Activated CD4-positive, alpha-beta T cell treated with anti-CD3 and anti-CD28 coated beads, Interleukin-2, amount 50 U/mL, for 4 hours (primary cell): ENCODE measurements around the gene TRPV2.

Experiments
- DNase-seq, 2 experiments: peaks; one replicate each; pipeline ENCODE4 v3.0.0-alpha.2; 2020

Gene TRPV2

GRCh38 chr17:16459855-16460550, 44.6 kb downstream of the TRPV2 start:
- DNase-seq: no peak

- no peak for DNase-seq
Observed at GRCh38 chr17:16460796-16461605, 45.6 kb downstream of the TRPV2 start.

- DNase-seq: no peak
Observed at GRCh38 chr17:16461606-16461866, 46.2 kb downstream of the TRPV2 start.

- no peak for DNase-seq
Observed at GRCh38 chr17:16462070-16462864, 46.9 kb downstream of the TRPV2 start.

- DNase-seq: no peak
Observed at GRCh38 chr17:16463358-16464302, 48.3 kb downstream of the TRPV2 start.

GRCh38 chr17:16464303-16465051, 49.1 kb downstream of the TRPV2 start:
- DNase-seq: no peak

- no peak for DNase-seq
Observed at GRCh38 chr17:16465052-16465312, 49.6 kb downstream of the TRPV2 start.

GRCh38 chr17:16465861-16466338, 50.5 kb downstream of the TRPV2 start:
- DNase-seq: no peak

- DNase-seq: no peak
Observed at GRCh38 chr17:16466407-16466806, 51.0 kb downstream of the TRPV2 start.

- DNase-seq: no peak
Observed at GRCh38 chr17:16467044-16467443, 51.7 kb downstream of the TRPV2 start.

- no peak for DNase-seq
Observed at GRCh38 chr17:16467886-16468285, 52.5 kb downstream of the TRPV2 start.

GRCh38 chr17:16468428-16468992, 53.1 kb downstream of the TRPV2 start:
- DNase-seq: no peak

- no peak for DNase-seq
Observed at GRCh38 chr17:16470265-16470664, 54.9 kb downstream of the TRPV2 start.

GRCh38 chr17:16471295-16471694, 55.9 kb downstream of the TRPV2 start:
- DNase-seq: no peak

- DNase-seq: no peak
Observed at GRCh38 chr17:16472539-16472938, 57.2 kb downstream of the TRPV2 start.

GRCh38 chr17:16473044-16474011, 58.0 kb downstream of the TRPV2 start:
- no peak for DNase-seq

- DNase-seq: no peak
Observed at GRCh38 chr17:16474012-16474725, 58.8 kb downstream of the TRPV2 start.

- no peak for DNase-seq
Observed at GRCh38 chr17:16475179-16475704, 59.9 kb downstream of the TRPV2 start.

- no peak for DNase-seq
Observed at GRCh38 chr17:16477255-16477654, 61.9 kb downstream of the TRPV2 start.
